Right forelimb (tissue), 1 donor: ENCODE data around the gene CNR1.
A peak's percentile ranks its signal among the peaks of the same experiment; 100 is the strongest.
"Not testable (repeated sequence)": the region's sequence is repeated elsewhere in the genome, so short reads cannot be mapped to it uniquely, and the experiment has no call there.

ENCODE experiments used
- DNase-seq: peaks from one replicate; pipeline ENCODE4 v3.0.0-alpha.2; 2018

Gene CNR1

GRCh38 chr6:88165844-88166492 is at the start of gene CNR1:
TSS of gene CNR1 (minus strand) at chr6:88166347. CDS start at chr6:88145274, 21,073 bp downstream.
- peak; percentile 58 for DNase-seq

GRCh38 chr6:88211446-88211845 is 45.3 kb upstream of the CNR1 start:
- no peak for DNase-seq

GRCh38 chr6:88209301-88209700 is 43.2 kb upstream of the CNR1 start:
- no peak for DNase-seq

- DNase-seq: no peak
Observed at GRCh38 chr6:88208726-88209125, 42.6 kb upstream of the CNR1 start.

GRCh38 chr6:88201734-88202133 is 35.6 kb upstream of the CNR1 start:
- not testable (repeated sequence) for DNase-seq

- no peak for DNase-seq
Observed at GRCh38 chr6:88184921-88185320, 18.8 kb upstream of the CNR1 start.

- no peak for DNase-seq
Observed at GRCh38 chr6:88183471-88183870, 17.3 kb upstream of the CNR1 start.

GRCh38 chr6:88179692-88180091 is 13.5 kb upstream of the CNR1 start:
- DNase-seq: no peak

GRCh38 chr6:88177961-88178464 is 11.9 kb upstream of the CNR1 start:
- no peak for DNase-seq

GRCh38 chr6:88174906-88175305 is 8.8 kb upstream of the CNR1 start:
- no peak for DNase-seq

- DNase-seq: no peak
Observed at GRCh38 chr6:88171312-88171711, 5.2 kb upstream of the CNR1 start.

- DNase-seq: no peak
Observed at GRCh38 chr6:88168362-88168761, 2.2 kb upstream of the CNR1 start.

- DNase-seq: no peak
Observed at GRCh38 chr6:88167352-88167937, 1.3 kb upstream of the CNR1 start.

GRCh38 chr6:88166493-88167351 is 575 bp upstream of the CNR1 start:
- DNase-seq: peak; percentile 48

- no peak for DNase-seq
Observed at GRCh38 chr6:88165087-88165843, 882 bp downstream of the CNR1 start.

GRCh38 chr6:88164061-88164460 is 2.1 kb downstream of the CNR1 start:
- DNase-seq: no peak

- DNase-seq: no peak
Observed at GRCh38 chr6:88163616-88164015, 2.5 kb downstream of the CNR1 start.

GRCh38 chr6:88161940-88162339 is 4.2 kb downstream of the CNR1 start:
- no peak for DNase-seq

GRCh38 chr6:88157106-88157505 is 9.0 kb downstream of the CNR1 start:
- DNase-seq: no peak

- no peak for DNase-seq
Observed at GRCh38 chr6:88145298-88145963, 20.7 kb downstream of the CNR1 start.

- DNase-seq: no peak
Observed at GRCh38 chr6:88144637-88145297, 21.4 kb downstream of the CNR1 start.
